Smooth muscle cell (in vitro differentiated cells): ENCODE data around the gene UBE3B. TPM values are rescaled to one million over a fixed set of nuclear protein-coding genes. Genes with fewer than 3 reads are reported as not detected.

ENCODE experiments used
- DNase-seq: peaks from one replicate; lab custom pipeline; 2025; ENCODE audit not compliant: unreplicated experiment; lab: John Stamatoyannopoulos, UW
- H2AFZ ChIP-seq: fragments of 200-600 bp; sonication (generic); 2 replicates; pipeline ENCODE4 v1.6.0; 2016; ENCODE audit warnings: antibody characterized with exemption, low read depth, mild to moderate bottlenecking
- H3F3A ChIP-seq: fragments of 200-600 bp; sonication (generic); 2 replicates; pipeline ENCODE4 v1.6.0; 2017; ENCODE audit warnings: antibody characterized with exemption, low read depth
- H3K27ac ChIP-seq: fragments of 200-600 bp; sonication (generic); 2 replicates; pipeline ENCODE4 v1.5.1; 2016; ENCODE audit warnings: low read depth, mild to moderate bottlenecking
- H3K27me3 ChIP-seq: fragments of 200-600 bp; sonication (generic); 2 replicates; pipeline ENCODE4 v1.6.1; 2016; ENCODE audit warnings: low read depth, mild to moderate bottlenecking
- H3K36me3 ChIP-seq: fragments of 200-600 bp; sonication (generic); 2 replicates; pipeline ENCODE4 v1.5.1; 2016; ENCODE audit warnings: low read depth
- H3K4me1 ChIP-seq: fragments of 200-600 bp; sonication (generic); 2 replicates; pipeline ENCODE4 v1.5.1; 2016; ENCODE audit warnings: low read depth
- H3K4me2 ChIP-seq: fragments of 200-600 bp; sonication (generic); 2 replicates; pipeline ENCODE4 v1.6.0; 2016; ENCODE audit warnings: mild to moderate bottlenecking
- H3K4me3 ChIP-seq: fragments of 200-600 bp; sonication (generic); 2 replicates; pipeline ENCODE4 v1.5.1; 2016; ENCODE audit warnings: mild to moderate bottlenecking
- H3K79me2 ChIP-seq: fragments of 200-600 bp; sonication (generic); 2 replicates; pipeline ENCODE4 v1.6.0; 2016; ENCODE audit warnings: low read depth, mild to moderate bottlenecking
- H3K9ac ChIP-seq: fragments of 200-600 bp; sonication (generic); 2 replicates; pipeline ENCODE4 v1.6.0; 2016; ENCODE audit warnings: low read depth
- H3K9me3 ChIP-seq: fragments of 200-600 bp; sonication (generic); replicated peaks from 2 replicates; pipeline ENCODE4 v1.5.1; 2016; ENCODE audit warnings: low read depth
- H4K20me1 ChIP-seq: fragments of 200-600 bp; sonication (generic); 2 replicates; pipeline ENCODE4 v1.6.0; 2016; ENCODE audit warnings: low read depth
- CTCF ChIP-seq: fragments of 200-600 bp; sonication (generic); IDR thresholded peaks from 2 replicates; pipeline ENCODE4 v1.5.1; 2017; ENCODE audit warnings: borderline replicate concordance, mild to moderate bottlenecking, antibody characterized with exemption; ENCODE audit not compliant: insufficient read depth, poor library complexity, severe bottlenecking
- WGBS: methylation state at CpG from one replicate; pipeline ENCODE4 v1.1.7; 2016; ENCODE audit warnings: low lambda C conversion rate; 5-methylcytosine and 5-hydroxymethylcytosine counted together
- polyA plus RNA-seq: library from polyadenylated mRNA; unstranded; fragments of >200 nt; fragmentation: Nextera tagmentation; extraction: Ambion mirVana; gene quantifications from 2 replicates; pipeline ENCODE4 v1.2.1, GENCODE V29; 2016
- total RNA-seq: library from RNA; depleted of rRNA; stranded (reverse); fragments of >200 nt; gene quantifications from 2 replicates; pipeline ENCODE4 v1.2.3, GENCODE V29; 2014

UBE3B gene
- total and polyA plus RNA-seq, 2 experiments from 2014 or later = 21.8 to 62.9 TPM

GRCh38 chr12:109524466-109525278 lies 47.2 kb downstream of the UBE3B start:
- Histone ChIP-seq H3K27me3 (no peaks in the 10 kb centered on the region), H3K9ac (no peak overlapping the region), H3F3A (peaks cover 5% of the 10 kb centered on the region), H3K79me2 (no peaks in the 10 kb centered on the region), H3K4me1 (peaks cover 33% of the 10 kb centered on the region), H3K4me2 (no peak overlapping the region), H2AFZ (no peak overlapping the region), H3K27ac (no peak overlapping the region), H3K36me3 (no peaks in the 10 kb centered on the region), H3K9me3 (no peaks in the 10 kb centered on the region), H3K4me3 (no peak overlapping the region), H4K20me1 (no peaks in the 10 kb centered on the region)
- no peak for DNase-seq
- TF ChIP-seq CTCF = no peak
- WGBS = 70% methylated on average over 26 of the region's 26 CpGs

- peaks cover 38% of the 10 kb centered on the region for H3K4me1 ChIP-seq
- no peaks in the 10 kb centered on the region for H3K9me3 ChIP-seq
- no peaks in the 10 kb centered on the region for H3K36me3 ChIP-seq
- no peak for DNase-seq
- no peak for TF ChIP-seq CTCF
- no peaks in the 10 kb centered on the region for H3K27me3 ChIP-seq
- H3F3A ChIP-seq = peaks cover under 1% of the 10 kb centered on the region
- no peaks in the 10 kb centered on the region for H3K79me2 ChIP-seq
- H3K27ac ChIP-seq = no peak overlapping the region
- no peak overlapping the region for H3K4me3 ChIP-seq
- no peaks in the 10 kb centered on the region for H4K20me1 ChIP-seq
- WGBS = 35% methylated on average over 3 of the region's 3 CpGs
- no peak overlapping the region for H3K4me2 ChIP-seq
- no peak overlapping the region for H3K9ac ChIP-seq
- no peak overlapping the region for H2AFZ ChIP-seq
These were observed 47.8 kb downstream of the UBE3B start for GRCh38 chr12:109525279-109525585.

GRCh38 chr12:109527489-109528123 lies 50.2 kb downstream of the UBE3B start:
- H2AFZ ChIP-seq = no peak overlapping the region
- no peaks in the 10 kb centered on the region for H3K27me3 ChIP-seq
- no peak overlapping the region for H3K9ac ChIP-seq
- H3K79me2 ChIP-seq = no peaks in the 10 kb centered on the region
- no peak for DNase-seq
- H3K4me1 ChIP-seq = peaks cover 45% of the 10 kb centered on the region
- H4K20me1 ChIP-seq = no peaks in the 10 kb centered on the region
- WGBS = 79% methylated on average over 8 of the region's 8 CpGs
- H3K36me3 ChIP-seq = no peaks in the 10 kb centered on the region
- no peak overlapping the region for H3K4me3 ChIP-seq
- no peak overlapping the region for H3K4me2 ChIP-seq
- H3K27ac ChIP-seq = no peak overlapping the region
- no peak for TF ChIP-seq CTCF
- H3F3A ChIP-seq = peaks cover 6% of the 10 kb centered on the region
- no peaks in the 10 kb centered on the region for H3K9me3 ChIP-seq
